OCI-LY3 (cell line): ENCODE data around the gene SND1.

Experiments used
- H2AFZ ChIP-seq: fragments of 200-600, 300-600 bp; shearing (Covaris generic); 2 replicates; pipeline ENCODE4 v1.6.0; 2014; ENCODE audit warnings: antibody characterized with exemption, low read depth, low read length
- H3K27ac ChIP-seq: fragments of 200-600, 300-600 bp; sonication (generic); 2 replicates; pipeline ENCODE4 v1.5.1; 2014; ENCODE audit warnings: mild to moderate bottlenecking, low read length, moderate library complexity, mixed read lengths
- H3K27me3 ChIP-seq: fragments of 200-600, 300-600 bp; sonication (generic); 2 replicates; pipeline ENCODE4 v1.6.1; 2014; ENCODE audit warnings: low read depth, low read length, mixed read lengths
- H3K36me3 ChIP-seq: fragments of 200-600, 300-600 bp; sonication (generic); replicated peaks from 2 replicates; pipeline ENCODE3; 2014; ENCODE audit warnings: low read depth, low read length, mixed read lengths
- H3K4me1 ChIP-seq: fragments of 300-600, 200-600 bp; sonication (generic); 2 replicates; pipeline ENCODE4 v1.6.1; 2014; ENCODE audit warnings: low read length, mixed read lengths
- H3K4me2 ChIP-seq: fragments of 200-600, 300-600 bp; sonication (generic); 2 replicates; pipeline ENCODE4 v1.6.1; 2014; ENCODE audit warnings: low read length, mixed read lengths
- H3K4me3 ChIP-seq: fragments of 300-600, 200-600 bp; sonication (generic); 2 replicates; pipeline ENCODE4 v1.5.1; 2014; ENCODE audit warnings: antibody characterized with exemption, mild to moderate bottlenecking, low read length, moderate library complexity
- H3K79me2 ChIP-seq: fragments of 300-600, 200-600 bp; shearing (Covaris generic); 2 replicates; pipeline ENCODE4 v1.6.1; 2014; ENCODE audit warnings: mild to moderate bottlenecking, low read length, mixed read lengths
- H3K9ac ChIP-seq: fragments of 300-600, 200-600 bp; shearing (Covaris generic); 2 replicates; pipeline ENCODE4 v1.6.0; 2014; ENCODE audit warnings: mild to moderate bottlenecking, low read length, moderate library complexity
- H3K9me3 ChIP-seq: fragments of 200-600, 300-600 bp; shearing (Covaris generic); 2 replicates; pipeline ENCODE4 v1.6.1; 2014; ENCODE audit warnings: low read length, mixed read lengths; ENCODE audit not compliant: insufficient read depth
- H4K20me1 ChIP-seq: fragments of 200-600, 300-600 bp; sonication (generic); 2 replicates; pipeline ENCODE4 v1.6.1; 2016; ENCODE audit warnings: low read length, mixed read lengths; ENCODE audit not compliant: insufficient read depth
- EZH2phosphoT487 ChIP-seq: fragments of 200-600 bp; shearing (Covaris generic); IDR thresholded peaks from 2 replicates; pipeline ENCODE4 v1.6.1; 2018; ENCODE audit warnings: antibody characterized with exemption, mixed run types, low read depth
- TF ChIP-seq, protein P1 (sequence below): fragments of 200-600, 300-600 bp; sonication (generic); IDR thresholded peaks from 2 replicates; pipeline ENCODE4 v1.5.1; 2014; ENCODE audit warnings: antibody characterized with exemption, low read length, low read depth

Gene SND1

DNA sequence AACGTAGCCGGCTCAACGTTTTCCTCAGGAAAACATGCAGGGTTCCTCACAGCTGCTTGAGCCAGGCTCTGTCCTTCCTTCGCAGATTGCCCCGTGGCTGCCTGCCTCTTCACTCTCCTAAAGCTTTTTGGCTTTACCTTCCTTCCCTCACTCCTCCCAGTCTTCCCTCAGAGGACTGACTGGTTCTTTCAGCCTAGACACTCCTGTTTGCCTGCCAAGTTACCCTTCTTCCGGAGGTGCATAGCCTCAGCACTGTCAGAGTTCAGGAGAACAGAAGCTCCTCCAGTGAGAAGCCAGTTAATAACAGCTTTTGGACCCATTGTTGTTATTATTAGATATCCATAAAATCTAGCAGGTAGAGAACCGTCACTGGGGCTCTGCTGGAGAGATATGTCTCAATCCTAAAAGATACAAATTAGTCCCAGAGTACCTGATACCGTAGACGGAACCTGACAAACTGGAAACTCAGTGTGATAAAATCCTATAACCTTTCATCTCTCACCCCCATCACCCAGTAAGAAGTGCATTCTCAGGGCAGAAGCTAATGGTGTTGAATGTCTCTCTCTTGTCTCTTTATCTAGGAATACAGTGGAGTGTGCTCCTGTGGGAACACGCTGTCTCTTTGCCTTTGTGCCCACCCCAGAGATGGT is 79.6 kb downstream of the SND1 start:
- Histone ChIP-seq H3K27ac (no peak overlapping the region), H3K36me3 (peaks cover 74% of the 10 kb centered on the region), H3K79me2 (peaks cover 94% of the 10 kb centered on the region), H3K4me2 (no peak overlapping the region), H3K9ac (no peak overlapping the region), H3K9me3 (no peaks in the 10 kb centered on the region), H2AFZ (no peak overlapping the region), H3K27me3 (no peaks in the 10 kb centered on the region), H3K4me3 (no peak overlapping the region), H3K4me1 (no peaks in the 10 kb centered on the region), H4K20me1 (peaks cover 74% of the 10 kb centered on the region)
- no peak for TF ChIP-seq EZH2phosphoT487
- TF ChIP-seq, protein P1, sequence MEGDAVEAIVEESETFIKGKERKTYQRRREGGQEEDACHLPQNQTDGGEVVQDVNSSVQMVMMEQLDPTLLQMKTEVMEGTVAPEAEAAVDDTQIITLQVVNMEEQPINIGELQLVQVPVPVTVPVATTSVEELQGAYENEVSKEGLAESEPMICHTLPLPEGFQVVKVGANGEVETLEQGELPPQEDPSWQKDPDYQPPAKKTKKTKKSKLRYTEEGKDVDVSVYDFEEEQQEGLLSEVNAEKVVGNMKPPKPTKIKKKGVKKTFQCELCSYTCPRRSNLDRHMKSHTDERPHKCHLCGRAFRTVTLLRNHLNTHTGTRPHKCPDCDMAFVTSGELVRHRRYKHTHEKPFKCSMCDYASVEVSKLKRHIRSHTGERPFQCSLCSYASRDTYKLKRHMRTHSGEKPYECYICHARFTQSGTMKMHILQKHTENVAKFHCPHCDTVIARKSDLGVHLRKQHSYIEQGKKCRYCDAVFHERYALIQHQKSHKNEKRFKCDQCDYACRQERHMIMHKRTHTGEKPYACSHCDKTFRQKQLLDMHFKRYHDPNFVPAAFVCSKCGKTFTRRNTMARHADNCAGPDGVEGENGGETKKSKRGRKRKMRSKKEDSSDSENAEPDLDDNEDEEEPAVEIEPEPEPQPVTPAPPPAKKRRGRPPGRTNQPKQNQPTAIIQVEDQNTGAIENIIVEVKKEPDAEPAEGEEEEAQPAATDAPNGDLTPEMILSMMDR, result no peak

DNA sequence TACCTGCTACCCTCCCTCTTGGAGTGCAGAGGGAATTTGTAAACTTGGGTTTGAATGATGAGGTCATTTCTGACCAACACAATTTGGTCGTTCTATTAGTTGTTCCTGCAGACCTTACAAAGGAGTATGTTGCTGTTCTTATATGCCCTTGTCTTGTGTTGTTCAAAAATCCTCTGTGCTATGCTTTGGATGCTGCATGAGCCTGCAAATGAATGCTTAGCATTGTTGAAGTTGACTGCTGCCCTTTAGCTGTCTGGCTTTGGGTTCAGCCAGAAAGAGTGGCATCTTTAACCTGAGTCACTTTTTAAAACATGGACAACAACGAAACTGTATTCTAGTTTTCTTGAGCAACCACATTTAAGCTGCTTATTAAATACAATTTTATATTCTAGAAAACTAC is 80.3 kb downstream of the SND1 start:
- Histone ChIP-seq H4K20me1 (peaks cover 73% of the 10 kb centered on the region), H2AFZ (no peak overlapping the region), H3K36me3 (peaks cover 72% of the 10 kb centered on the region), H3K9ac (no peak overlapping the region), H3K27ac (no peak overlapping the region), H3K4me3 (no peak overlapping the region), H3K27me3 (no peaks in the 10 kb centered on the region), H3K9me3 (no peaks in the 10 kb centered on the region), H3K4me2 (no peak overlapping the region), H3K4me1 (no peaks in the 10 kb centered on the region), H3K79me2 (peaks cover 94% of the 10 kb centered on the region)
- TF ChIP-seq, protein P1, result no peak
- TF ChIP-seq EZH2phosphoT487, result no peak

DNA sequence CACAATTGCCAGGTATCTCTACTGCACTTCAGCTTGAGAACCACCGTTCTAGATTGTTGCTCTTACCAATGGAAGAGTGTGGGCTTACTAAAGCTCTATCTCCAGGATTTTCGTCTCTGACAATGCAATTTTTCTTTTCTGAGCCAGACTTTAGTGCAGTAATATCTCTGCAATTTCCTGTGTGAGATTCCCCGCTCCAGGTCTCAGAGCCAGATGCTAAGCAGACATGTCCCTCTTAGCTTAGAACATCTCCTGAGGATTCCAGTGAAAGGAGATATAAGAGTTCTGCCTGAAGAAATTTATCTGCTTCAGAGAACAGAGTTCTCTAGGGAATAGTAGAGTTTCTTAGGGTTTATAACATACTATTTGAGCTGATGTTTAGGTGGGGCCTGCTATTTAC is 82.0 kb downstream of the SND1 start:
- H3K27ac ChIP-seq, result no peak overlapping the region
- no peak overlapping the region for H3K4me3 ChIP-seq
- H3K27me3 ChIP-seq, result no peaks in the 10 kb centered on the region
- TF ChIP-seq, protein P1, result no peak
- TF ChIP-seq EZH2phosphoT487, result no peak
- H3K9ac ChIP-seq, result no peak overlapping the region
- peaks cover 76% of the 10 kb centered on the region for H4K20me1 ChIP-seq
- H3K4me1 ChIP-seq, result peaks cover 6% of the 10 kb centered on the region; the same call in 1 of the 2 replicates
- H2AFZ ChIP-seq, result no peak overlapping the region
- H3K36me3 ChIP-seq, result peaks cover 66% of the 10 kb centered on the region
- no peaks in the 10 kb centered on the region for H3K9me3 ChIP-seq
- H3K4me2 ChIP-seq, result no peak overlapping the region
- H3K79me2 ChIP-seq, result peaks cover 94% of the 10 kb centered on the region

DNA sequence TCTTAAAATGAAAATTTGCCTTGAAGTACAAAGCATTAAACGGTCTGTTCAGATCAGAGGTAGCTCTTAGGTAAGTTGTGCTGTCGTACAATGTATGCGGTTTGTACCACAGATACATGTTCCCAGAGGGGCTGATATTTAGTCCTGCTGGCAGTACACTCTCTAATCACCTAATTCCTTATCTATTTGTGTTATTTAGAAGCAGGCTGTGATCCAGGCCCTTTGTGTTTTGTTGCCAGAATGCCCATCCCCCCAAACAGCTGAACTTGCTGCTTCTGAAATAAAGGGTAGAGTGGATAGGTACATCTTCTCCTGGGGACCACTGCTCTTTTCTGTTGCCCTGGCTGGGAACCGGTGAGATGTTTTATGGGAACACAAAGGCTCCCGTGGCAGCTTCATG is 84.5 kb downstream of the SND1 start:
- peaks cover 84% of the 10 kb centered on the region for H4K20me1 ChIP-seq
- no peak overlapping the region for H3K9ac ChIP-seq
- no peak overlapping the region for H2AFZ ChIP-seq
- no peaks in the 10 kb centered on the region for H3K27me3 ChIP-seq
- H3K36me3 ChIP-seq, result peaks cover 64% of the 10 kb centered on the region
- TF ChIP-seq, protein P1, result no peak
- TF ChIP-seq EZH2phosphoT487, result no peak
- no peak overlapping the region for H3K4me2 ChIP-seq
- H3K9me3 ChIP-seq, result no peaks in the 10 kb centered on the region
- H3K4me3 ChIP-seq, result no peak overlapping the region
- no peak overlapping the region for H3K27ac ChIP-seq
- H3K79me2 ChIP-seq, result peaks cover 95% of the 10 kb centered on the region
- H3K4me1 ChIP-seq, result peaks cover 6% of the 10 kb centered on the region; the same call in 1 of the 2 replicates
